Peyer's patch (tissue), 4 donors: ENCODE measurements around the gene FH.

Experiments
- CTCF ChIP-seq, 6 experiments: fragments of 450-650 bp in 4 of 6; fragments of 200-600 bp in 2 of 6; sonication (generic) in 1 of 6; IDR thresholded peaks; one replicate each; pipeline ENCODE4 v1.5.1; 2017 to 2019; ENCODE audit warnings: antibody characterized with exemption in 6 of 6, mild to moderate bottlenecking in 3 of 6, moderate library complexity in 1 of 6
- POLR2A ChIP-seq, 2 donors: fragments of 450-650 bp; IDR thresholded peaks; one replicate each; pipeline ENCODE4 v1.5.1; 2017; ENCODE audit warnings: antibody characterized with exemption in 2 of 2, mild to moderate bottlenecking in 2 of 2, moderate library complexity in 2 of 2

DNA sequence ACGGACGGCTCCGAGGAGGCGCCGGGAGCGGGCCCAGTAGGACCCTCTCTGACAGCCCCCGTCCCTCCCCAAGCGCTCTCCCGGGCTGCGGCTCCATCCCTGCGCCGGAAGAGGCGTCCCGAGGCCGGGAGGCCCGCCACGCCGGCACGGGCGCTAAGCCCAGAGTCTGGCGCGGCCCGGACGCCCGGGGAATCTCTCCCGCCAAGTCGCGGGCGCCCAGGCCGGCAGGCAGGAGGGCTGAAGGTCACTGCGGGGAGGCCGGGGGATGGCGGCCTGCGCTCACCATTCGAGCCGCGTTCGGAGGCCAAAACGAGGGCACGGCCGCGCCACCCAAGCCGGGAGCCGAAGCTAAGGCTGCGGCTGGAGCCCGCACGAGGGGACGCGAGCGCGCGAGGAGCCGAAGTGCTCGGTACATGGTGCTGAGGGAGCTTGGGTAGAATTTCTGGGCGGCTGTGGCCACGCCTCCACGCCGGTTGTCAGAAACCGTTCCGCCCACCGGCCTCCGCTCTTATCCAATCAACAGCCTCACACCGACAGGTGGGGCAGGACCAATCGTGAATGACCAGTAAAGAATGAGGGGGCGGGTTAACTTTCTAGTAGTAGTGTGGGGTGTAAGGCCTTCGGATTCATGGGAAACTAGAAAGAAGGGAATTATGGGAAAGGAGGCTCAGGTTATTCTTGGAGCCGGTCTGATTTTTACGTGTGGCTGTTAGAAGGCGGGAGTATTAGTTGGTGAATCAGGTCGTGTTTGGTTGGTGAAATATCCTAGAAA is at the start of gene FH:
- peak in 1 of 6 experiments; percentile 4 for TF ChIP-seq CTCF (IDR thresholded peaks at IDR 0.05)
- TF ChIP-seq POLR2A (IDR thresholded peaks at IDR 0.05), result peak; percentile 65 to 93
